Osteoblast (primary cell): ENCODE results near the gene MRGPRG. TPM values are rescaled to one million over a fixed set of nuclear protein-coding genes. Genes with fewer than 3 reads are reported as not detected.

ENCODE experiments used
- DNase-seq: peaks from one replicate; pipeline ENCODE4 v3.0.0; 2011; ENCODE audit warnings: low spot score, mixed read lengths; ENCODE audit not compliant: insufficient read length; ENCODE audit errors: missing footprints
- H2AFZ ChIP-seq: 2 replicates; pipeline ENCODE4 v1.6.0; 2011; ENCODE audit warnings: mild to moderate bottlenecking, low read length
- H3K27ac ChIP-seq: 2 replicates; pipeline ENCODE4 v1.5.1; 2011; ENCODE audit warnings: mild to moderate bottlenecking, low read depth, low read length, moderate library complexity
- H3K27me3 ChIP-seq: 2 replicates; pipeline ENCODE4 v1.6.0; 2012; ENCODE audit warnings: mild to moderate bottlenecking, control low read depth, inconsistent platforms, low read length, moderate library complexity; ENCODE audit not compliant: insufficient read depth
- H3K36me3 ChIP-seq: 2 replicates; pipeline ENCODE4 v1.5.1; 2011; ENCODE audit warnings: mild to moderate bottlenecking, low read length, control low read depth, moderate library complexity; ENCODE audit not compliant: insufficient read depth
- H3K4me1 ChIP-seq: 2 replicates; pipeline ENCODE4 v1.5.1; 2011; ENCODE audit warnings: mild to moderate bottlenecking, low read length, control low read depth, moderate library complexity; ENCODE audit not compliant: insufficient read depth
- H3K4me2 ChIP-seq: 2 replicates; pipeline ENCODE4 v1.6.0; 2011; ENCODE audit warnings: mild to moderate bottlenecking, low read length; ENCODE audit not compliant: insufficient read depth
- H3K4me3 ChIP-seq: fragments of 200-600 bp; sonication (generic); 3 replicates; pipeline ENCODE4 v1.5.1; 2012; ENCODE audit warnings: mild to moderate bottlenecking, low read length, inconsistent platforms; ENCODE audit not compliant: insufficient read depth
- H3K79me2 ChIP-seq: 2 replicates; pipeline ENCODE4 v1.6.0; 2012; ENCODE audit warnings: mild to moderate bottlenecking, low read length, control low read depth, inconsistent platforms; ENCODE audit not compliant: insufficient read depth
- H3K9me3 ChIP-seq: 2 replicates; pipeline ENCODE4 v1.5.1; 2011; ENCODE audit warnings: low read depth, low read length, control low read depth
- H4K20me1 ChIP-seq: 2 replicates; pipeline ENCODE4 v1.6.0; 2012; ENCODE audit warnings: mild to moderate bottlenecking, low read length, control low read depth; ENCODE audit not compliant: insufficient read depth
- CTCF ChIP-seq: IDR thresholded peaks from 2 replicates; pipeline ENCODE4 v1.5.1; 2011; ENCODE audit warnings: mild to moderate bottlenecking, low read depth, low read length, moderate library complexity; ENCODE audit errors: extremely low read depth
- total RNA-seq: library from RNA; depleted of rRNA; stranded (reverse); fragments of >200 nt; gene quantifications from 2 replicates; pipeline ENCODE4 v1.2.3, GENCODE V29; 2012

The MRGPRG gene
- total RNA-seq, 1 donor: not detected

- H3K36me3 ChIP-seq: no peaks in the 10 kb centered on the region
- no peak overlapping the region for H3K4me2 ChIP-seq
- TF ChIP-seq CTCF: no peak
- no peak overlapping the region for H2AFZ ChIP-seq
- H3K27me3 ChIP-seq: peaks cover 7% of the 10 kb centered on the region
- H3K79me2 ChIP-seq: no peaks in the 10 kb centered on the region
- no peak overlapping the region for H3K27ac ChIP-seq
- DNase-seq: peak; percentile 65
- H4K20me1 ChIP-seq: no peaks in the 10 kb centered on the region
- no peak overlapping the region for H3K4me3 ChIP-seq
- H3K4me1 ChIP-seq: no peaks in the 10 kb centered on the region
- no peaks in the 10 kb centered on the region for H3K9me3 ChIP-seq
Measured at GRCh38 chr11:3194016-3194816, 24.4 kb downstream of the MRGPRG start.

GRCh38 chr11:3193373-3194015 lies 25.1 kb downstream of the MRGPRG start:
- peaks cover 7% of the 10 kb centered on the region for H3K27me3 ChIP-seq
- no peak for TF ChIP-seq CTCF

GRCh38 chr11:3192511-3193372 lies 25.9 kb downstream of the MRGPRG start:
- Histone ChIP-seq H3K4me1 (no peaks in the 10 kb centered on the region), H2AFZ (no peak overlapping the region), H3K27ac (no peak overlapping the region), H3K27me3 (peaks cover 5% of the 10 kb centered on the region), H3K4me2 (no peak overlapping the region), H4K20me1 (no peaks in the 10 kb centered on the region), H3K4me3 (no peak overlapping the region), H3K79me2 (no peaks in the 10 kb centered on the region), H3K36me3 (no peaks in the 10 kb centered on the region), H3K9me3 (no peaks in the 10 kb centered on the region)
- TF ChIP-seq CTCF: no peak
- DNase-seq: peak; percentile 85

More at GRCh38 chr11:3193373-3194015, 25.1 kb downstream of the MRGPRG start:
- DNase-seq: no peak
- Histone ChIP-seq H2AFZ (no peak overlapping the region), H3K4me1 (no peaks in the 10 kb centered on the region), H3K27ac (no peak overlapping the region), H3K4me2 (no peak overlapping the region), H3K79me2 (no peaks in the 10 kb centered on the region), H3K9me3 (no peaks in the 10 kb centered on the region), H3K4me3 (no peak overlapping the region), H3K36me3 (no peaks in the 10 kb centered on the region), H4K20me1 (no peaks in the 10 kb centered on the region)
